GM13976 (cell line): ENCODE data around the gene SH2D3C.

ENCODE experiments used
- DNase-seq: peaks from one replicate; pipeline ENCODE4 v3.0.0; 2012; ENCODE audit warnings: low spot score
- CTCF ChIP-seq: IDR thresholded peaks from 2 replicates; pipeline ENCODE4 v1.5.1; 2012; ENCODE audit warnings: borderline replicate concordance, mild to moderate bottlenecking; ENCODE audit not compliant: insufficient read depth; ENCODE audit errors: extremely low read depth, missing control alignments, control extremely low read depth
- in situ Hi-C: fragments of 300-500 bp; cut with MboI; formaldehyde crosslinking; loops from one replicate; pipeline ENCODE4 v1.12.0; 2022; ENCODE audit warnings: low sequenced_read_pairs, mixed read lengths, inconsistent platforms; ENCODE audit not compliant: unreplicated experiment

The SH2D3C gene

GRCh38 chr9:127776924-127777289 lies 1.6 kb downstream of the SH2D3C start:
- in situ Hi-C loops, result no loop called here

GRCh38 chr9:127776195-127776923 lies 2.1 kb downstream of the SH2D3C start:
- DNase-seq, result peak; percentile 85
- no peak for TF ChIP-seq CTCF
- in situ Hi-C loops, result no loop called here

More at GRCh38 chr9:127776924-127777289, 1.6 kb downstream of the SH2D3C start:
- TF ChIP-seq CTCF, result no peak
- DNase-seq, result no peak

- no peak for TF ChIP-seq CTCF
- DNase-seq, result no peak
- in situ Hi-C loops, result no loop called here
Observed at GRCh38 chr9:127773981-127774380, 4.5 kb downstream of the SH2D3C start.

- DNase-seq, result no peak
- in situ Hi-C loops, result no loop called here
- TF ChIP-seq CTCF, result no peak
Observed at GRCh38 chr9:127773272-127773671, 5.2 kb downstream of the SH2D3C start.

GRCh38 chr9:127772603-127773002 lies 5.9 kb downstream of the SH2D3C start:
- in situ Hi-C loops, result no loop called here
- TF ChIP-seq CTCF, result no peak
- DNase-seq, result no peak

GRCh38 chr9:127771570-127772189 lies 6.8 kb downstream of the SH2D3C start:
- no peak for DNase-seq
- no peak for TF ChIP-seq CTCF
- in situ Hi-C loops, result no loop called here
